ENCODE measurements around the gene AP3D1.

The AP3D1 gene

GRCh38 chr19:2195914-2196313 is 44.5 kb upstream of the AP3D1 start:
- H3K36me3 ChIP-seq: peaks cover 64% of the 10 kb centered on the region
- no peaks in the 10 kb centered on the region for H3K27me3 ChIP-seq
- no peak for DNase-seq
- H3K4me3 ChIP-seq (ENCODE audit: low read depth, low read length): no peak overlapping the region
- H3K9me3 ChIP-seq: no peaks in the 10 kb centered on the region
- TF ChIP-seq, protein P1, sequence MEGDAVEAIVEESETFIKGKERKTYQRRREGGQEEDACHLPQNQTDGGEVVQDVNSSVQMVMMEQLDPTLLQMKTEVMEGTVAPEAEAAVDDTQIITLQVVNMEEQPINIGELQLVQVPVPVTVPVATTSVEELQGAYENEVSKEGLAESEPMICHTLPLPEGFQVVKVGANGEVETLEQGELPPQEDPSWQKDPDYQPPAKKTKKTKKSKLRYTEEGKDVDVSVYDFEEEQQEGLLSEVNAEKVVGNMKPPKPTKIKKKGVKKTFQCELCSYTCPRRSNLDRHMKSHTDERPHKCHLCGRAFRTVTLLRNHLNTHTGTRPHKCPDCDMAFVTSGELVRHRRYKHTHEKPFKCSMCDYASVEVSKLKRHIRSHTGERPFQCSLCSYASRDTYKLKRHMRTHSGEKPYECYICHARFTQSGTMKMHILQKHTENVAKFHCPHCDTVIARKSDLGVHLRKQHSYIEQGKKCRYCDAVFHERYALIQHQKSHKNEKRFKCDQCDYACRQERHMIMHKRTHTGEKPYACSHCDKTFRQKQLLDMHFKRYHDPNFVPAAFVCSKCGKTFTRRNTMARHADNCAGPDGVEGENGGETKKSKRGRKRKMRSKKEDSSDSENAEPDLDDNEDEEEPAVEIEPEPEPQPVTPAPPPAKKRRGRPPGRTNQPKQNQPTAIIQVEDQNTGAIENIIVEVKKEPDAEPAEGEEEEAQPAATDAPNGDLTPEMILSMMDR (IDR thresholded peaks at IDR 0.05; ENCODE audit: low read depth, low read length): no peak
- H3K4me1 ChIP-seq: no peaks in the 10 kb centered on the region

- Histone ChIP-seq H3K36me3 (peaks cover 69% of the 10 kb centered on the region), H3K4me3 (ENCODE audit: low read depth, low read length) (no peak overlapping the region), H3K9me3 (no peaks in the 10 kb centered on the region), H3K4me1 (no peaks in the 10 kb centered on the region), H3K27me3 (no peaks in the 10 kb centered on the region)
- TF ChIP-seq, protein P1 (IDR thresholded peaks at IDR 0.05; ENCODE audit: low read depth, low read length): no peak
- no peak for DNase-seq
Observed at GRCh38 chr19:2195361-2195760, 44.0 kb upstream of the AP3D1 start.

- Histone ChIP-seq H3K9me3 (no peaks in the 10 kb centered on the region), H3K4me1 (no peaks in the 10 kb centered on the region), H3K27me3 (no peaks in the 10 kb centered on the region), H3K36me3 (peaks cover 70% of the 10 kb centered on the region), H3K4me3 (ENCODE audit: low read depth, low read length) (no peak overlapping the region)
- DNase-seq: no peak
- TF ChIP-seq, protein P1 (IDR thresholded peaks at IDR 0.05; ENCODE audit: low read depth, low read length): no peak
Observed at GRCh38 chr19:2194513-2195078, 43.2 kb upstream of the AP3D1 start.

DNA sequence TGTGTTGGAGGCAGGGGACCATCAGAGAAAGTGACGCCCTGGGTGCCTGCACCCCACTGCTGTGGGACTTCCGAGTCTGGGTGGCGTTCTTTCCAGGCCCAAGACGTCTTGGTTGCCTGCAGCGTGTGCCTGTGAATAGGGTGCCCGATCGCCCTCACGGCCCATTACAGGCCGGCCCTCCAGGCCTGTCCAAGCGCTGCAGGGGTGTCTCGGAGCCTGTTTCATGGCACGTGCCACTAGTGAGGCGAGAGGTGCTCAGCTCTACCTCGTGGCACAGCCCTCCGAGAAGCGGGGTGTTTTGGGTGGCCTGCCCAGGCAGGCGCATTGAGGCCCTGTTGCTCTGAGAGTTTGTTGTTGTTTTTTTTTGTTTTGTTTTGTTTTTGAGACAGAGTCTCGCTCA is 42.4 kb upstream of the AP3D1 start:
- Histone ChIP-seq H3K36me3 (peaks cover 78% of the 10 kb centered on the region), H3K4me3 (ENCODE audit: low read depth, low read length) (no peak overlapping the region)
- TF ChIP-seq, protein P1 (IDR thresholded peaks at IDR 0.05; ENCODE audit: low read depth, low read length): no peak

DNA sequence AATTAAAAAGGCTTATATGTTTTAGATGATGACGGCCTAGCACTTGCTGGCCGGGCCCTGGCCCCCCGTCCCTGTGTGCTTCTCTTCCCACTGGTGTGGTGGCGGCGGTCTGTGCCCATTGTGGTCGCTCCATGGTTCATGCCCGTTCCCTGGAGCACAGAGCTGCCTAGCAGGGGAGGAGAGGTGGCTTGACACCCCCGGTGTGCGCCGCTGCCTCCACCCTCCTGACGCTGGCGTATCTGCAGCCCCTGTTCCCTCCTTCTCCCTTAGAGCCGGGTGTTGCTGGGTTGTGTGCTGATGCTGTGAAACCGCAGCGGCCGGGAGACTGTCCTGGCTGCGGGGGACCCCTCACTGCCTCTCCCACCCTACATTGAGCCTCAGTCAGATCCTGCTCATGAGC is 41.5 kb upstream of the AP3D1 start:
- H3K27me3 ChIP-seq: no peaks in the 10 kb centered on the region
- H3K4me1 ChIP-seq: no peaks in the 10 kb centered on the region
- no peak overlapping the region for H3K4me3 ChIP-seq (ENCODE audit: low read depth, low read length)
- no peaks in the 10 kb centered on the region for H3K9me3 ChIP-seq
- H3K36me3 ChIP-seq: peaks cover 78% of the 10 kb centered on the region
- TF ChIP-seq, protein P1 (IDR thresholded peaks at IDR 0.05; ENCODE audit: low read depth, low read length): no peak
- no peak for DNase-seq

More for the DNA sequence above, 42.4 kb upstream of the AP3D1 start:
- no peaks in the 10 kb centered on the region for H3K27me3 ChIP-seq
- H3K4me1 ChIP-seq: no peaks in the 10 kb centered on the region
- H3K9me3 ChIP-seq: no peaks in the 10 kb centered on the region
- no peak for DNase-seq

GRCh38 chr19:2191456-2192310 is 40.3 kb upstream of the AP3D1 start:
- no peak for DNase-seq
- TF ChIP-seq, protein P1 (IDR thresholded peaks at IDR 0.05; ENCODE audit: low read depth, low read length): no peak
- peaks cover 81% of the 10 kb centered on the region for H3K36me3 ChIP-seq
- H3K4me1 ChIP-seq: no peaks in the 10 kb centered on the region
- H3K4me3 ChIP-seq (ENCODE audit: low read depth, low read length): no peak overlapping the region
- H3K9me3 ChIP-seq: no peaks in the 10 kb centered on the region
- H3K27me3 ChIP-seq: no peaks in the 10 kb centered on the region

Data from BE2C (cell line).